GM15510 (cell line): ENCODE results near the gene AP5Z1.

Source experiments
- POLR2A ChIP-seq: IDR thresholded peaks from 3 replicates; pipeline ENCODE4 v1.6.1; 2011; ENCODE audit warnings: borderline replicate concordance; ENCODE audit not compliant: insufficient read length; ENCODE audit errors: extremely low read depth

The AP5Z1 gene

DNA sequence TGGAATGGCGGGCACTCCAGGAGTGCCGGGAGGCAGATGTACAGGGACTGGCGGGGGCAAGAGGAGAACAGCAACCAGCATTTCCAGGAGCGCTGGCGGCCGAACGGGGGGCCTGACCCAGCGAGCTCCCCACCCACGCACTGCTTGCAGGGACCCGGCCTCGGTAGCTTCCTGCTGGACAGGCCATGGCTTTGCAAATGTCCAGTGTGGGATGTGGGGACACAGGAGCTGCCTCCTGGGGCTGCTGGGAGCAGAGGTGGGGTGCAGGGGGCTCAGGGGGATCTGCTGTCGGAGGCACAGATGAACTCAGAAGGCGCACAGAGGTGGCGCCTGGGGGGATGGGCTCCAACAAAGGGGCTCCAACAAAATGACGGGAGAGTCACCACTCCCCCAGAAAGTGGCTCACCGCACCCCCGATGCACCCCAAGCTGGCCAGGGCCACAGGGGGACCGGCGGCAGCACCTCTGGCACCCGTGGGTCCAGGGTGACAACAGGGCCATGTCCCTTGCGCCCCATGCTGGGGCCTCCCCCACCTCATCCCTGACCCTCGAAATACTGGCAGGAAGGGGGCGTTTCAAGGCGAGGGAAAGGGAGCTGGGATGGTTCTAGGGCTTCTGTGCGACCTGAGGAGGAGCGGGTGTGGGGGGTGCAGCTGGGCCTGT is 41.1 kb downstream of the AP5Z1 start:
- no peak for TF ChIP-seq POLR2A

GRCh38 chr7:4817178-4817901 is 41.9 kb downstream of the AP5Z1 start:
- TF ChIP-seq POLR2A: no peak

- TF ChIP-seq POLR2A: no peak
These were observed 42.8 kb downstream of the AP5Z1 start for GRCh38 chr7:4818000-4818794.

- TF ChIP-seq POLR2A: no peak
These were observed 44.4 kb downstream of the AP5Z1 start for GRCh38 chr7:4819560-4820404.

DNA sequence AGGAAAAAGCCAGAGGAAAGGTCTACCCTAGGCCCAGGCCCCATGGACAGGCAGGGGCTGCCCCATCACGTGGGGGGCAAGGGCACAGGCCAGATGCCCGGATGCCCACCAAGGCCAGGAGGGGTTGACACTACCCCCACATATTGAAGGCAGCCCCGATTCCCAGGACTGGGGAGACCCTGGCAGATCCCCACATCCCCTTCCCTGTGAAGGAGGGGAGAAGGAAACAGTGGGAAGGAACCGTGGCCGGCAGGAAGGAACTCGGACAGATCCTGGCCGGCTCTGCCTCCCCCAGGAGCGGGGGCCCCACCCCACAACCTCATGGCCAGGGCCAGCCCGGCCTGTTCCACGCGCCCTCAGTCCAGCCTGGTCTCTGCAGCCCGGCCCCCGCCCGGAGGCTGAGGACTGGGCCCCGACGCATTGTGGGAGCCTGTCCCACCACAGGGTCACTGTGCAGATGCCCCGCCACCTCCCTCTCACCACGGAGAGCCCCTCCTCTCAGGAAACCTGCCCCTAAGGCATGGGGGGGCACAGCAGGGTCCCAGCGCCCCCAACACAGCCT is 45.1 kb downstream of the AP5Z1 start:
- no peak for TF ChIP-seq POLR2A

DNA sequence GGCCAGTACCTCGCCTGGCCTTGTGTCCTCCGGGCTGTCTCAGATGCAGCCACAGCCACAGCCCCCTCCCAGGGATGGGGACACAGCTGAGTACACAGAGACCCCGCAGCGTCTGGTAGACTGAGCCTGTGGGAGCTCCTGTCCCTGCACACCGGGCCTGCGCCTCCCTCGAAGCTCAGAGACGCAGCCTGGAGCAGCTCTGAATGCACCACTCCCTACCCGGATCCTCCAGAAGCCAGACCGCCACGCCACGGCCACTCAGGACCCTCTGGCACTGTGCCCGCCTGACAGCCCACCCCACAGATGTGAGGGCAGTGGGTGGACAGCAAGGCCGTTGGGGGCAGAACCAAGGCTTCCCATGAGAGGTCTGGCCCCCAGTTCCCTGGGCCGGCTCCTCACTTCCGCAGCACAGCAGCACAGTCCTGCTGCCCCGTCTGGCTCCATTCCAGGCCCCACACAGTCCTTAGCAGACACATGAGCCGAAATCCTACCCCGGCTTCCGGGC is 45.6 kb downstream of the AP5Z1 start:
- TF ChIP-seq POLR2A: no peak

GRCh38 chr7:4822677-4823076 is 47.3 kb downstream of the AP5Z1 start:
- TF ChIP-seq POLR2A: no peak

- no peak for TF ChIP-seq POLR2A
These were observed 48.2 kb downstream of the AP5Z1 start for GRCh38 chr7:4823441-4824119.

DNA sequence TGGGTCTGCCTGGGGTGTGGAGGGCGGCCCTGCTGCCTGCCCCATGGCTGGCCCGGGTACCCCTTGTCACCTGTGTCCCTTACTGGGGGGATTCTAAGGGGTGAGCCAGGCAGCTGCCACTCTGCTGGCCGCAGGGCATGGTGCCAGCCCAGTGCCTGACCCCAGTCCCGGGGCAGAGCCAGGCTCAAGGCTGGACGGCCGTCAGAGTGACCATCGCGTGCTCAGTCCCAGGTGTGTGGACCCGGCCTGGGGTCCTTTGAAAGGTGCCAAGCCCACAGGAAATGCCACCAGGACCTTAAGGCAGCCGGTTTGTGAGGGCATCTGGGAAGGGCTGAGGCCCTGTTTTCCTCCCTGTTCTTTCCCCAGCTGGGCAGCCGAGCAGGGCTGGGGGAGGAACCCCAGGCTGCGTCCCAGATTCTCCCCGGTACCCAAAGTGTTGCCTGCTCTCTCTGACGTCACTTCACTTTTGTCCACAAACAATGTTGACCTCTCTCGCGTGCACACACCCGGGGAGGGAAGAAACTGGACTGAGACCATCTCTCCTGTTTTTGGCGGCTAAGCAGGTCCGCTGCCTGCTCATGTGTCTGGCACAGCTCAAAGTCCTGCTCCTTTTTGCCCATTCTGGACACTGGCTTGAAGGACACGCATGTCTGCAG is 48.8 kb downstream of the AP5Z1 start:
- no peak for TF ChIP-seq POLR2A

DNA sequence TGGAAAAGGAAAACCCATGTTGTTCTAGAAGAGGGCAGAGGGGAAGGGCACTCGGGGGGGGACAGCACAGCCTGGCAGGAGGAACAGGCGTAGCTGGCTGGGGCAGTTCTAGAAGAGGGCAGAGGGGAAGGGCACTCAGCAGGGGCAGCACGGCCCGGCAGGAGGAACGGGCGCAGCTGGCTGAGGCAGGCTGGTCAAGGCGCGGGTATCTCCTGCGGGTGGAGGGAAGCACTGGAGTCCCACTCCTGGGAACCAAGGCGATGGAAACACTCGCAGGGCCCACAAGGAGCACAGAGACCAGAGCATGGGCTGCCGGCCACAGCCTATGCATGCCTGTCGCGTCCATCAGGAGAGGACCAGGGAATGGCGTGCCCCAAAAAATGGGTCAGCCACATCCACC is 49.7 kb downstream of the AP5Z1 start:
- no peak for TF ChIP-seq POLR2A

DNA sequence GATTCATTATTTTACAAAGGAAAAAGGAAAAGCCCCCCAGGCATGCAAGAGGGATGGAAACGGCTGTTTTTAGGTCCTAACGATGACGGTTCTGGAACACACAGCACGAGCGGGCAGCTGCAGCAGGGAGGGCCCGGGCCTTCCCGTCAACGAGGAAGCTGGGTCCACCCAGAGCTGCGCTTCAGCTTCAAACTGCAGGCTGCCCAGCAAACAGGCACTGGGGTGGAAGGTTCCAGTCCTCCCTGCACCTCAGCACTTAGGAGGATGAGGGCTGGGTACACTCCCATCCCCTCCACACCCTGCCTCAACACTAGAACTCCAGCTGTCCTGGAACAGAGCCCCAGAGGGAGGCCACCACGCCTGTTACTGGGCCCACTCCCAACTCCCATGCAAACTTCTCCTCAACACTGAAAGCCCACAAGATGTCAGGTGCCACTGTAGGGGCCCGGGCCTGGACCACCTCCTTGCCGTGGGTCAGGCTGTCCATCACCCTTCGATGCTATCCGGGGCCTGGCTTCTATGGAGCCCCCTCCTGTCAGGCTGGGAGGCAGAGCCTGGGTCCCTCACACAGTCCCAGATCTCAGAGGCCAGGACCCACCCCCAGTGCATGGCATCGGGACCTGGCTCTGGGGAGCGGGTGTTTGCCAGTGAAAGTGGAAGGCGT is 53.4 kb downstream of the AP5Z1 start:
- no peak for TF ChIP-seq POLR2A

DNA sequence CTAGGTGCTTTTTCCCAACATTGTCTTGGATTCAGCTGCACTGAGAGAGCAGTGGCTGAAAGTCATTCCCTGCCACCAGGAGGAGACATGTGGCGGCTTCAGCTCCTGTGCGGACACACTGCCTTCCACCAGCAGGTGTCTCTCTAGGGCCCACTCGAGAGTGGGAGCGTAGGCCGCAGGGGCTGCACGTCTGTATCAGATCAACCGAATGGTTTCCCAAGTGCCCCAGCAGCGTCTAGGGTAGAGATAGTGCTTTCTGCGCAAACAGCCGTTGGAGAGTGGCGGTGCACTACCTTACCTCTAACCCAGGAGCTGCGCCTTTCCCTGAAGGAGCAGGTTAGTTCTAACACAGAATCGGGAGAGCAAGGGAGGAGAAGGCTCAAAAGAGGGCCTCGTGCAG is 54.8 kb downstream of the AP5Z1 start:
- TF ChIP-seq POLR2A: no peak
